Lung (tissue), 12 donors: Measurements from ENCODE around the gene PARD3B. TPM values are rescaled to one million over a fixed set of nuclear protein-coding genes. Genes with fewer than 3 reads are reported as not detected.

Experiments
- ATAC-seq: fragments of 200-7000 bp; cut with Tn5 transposase; one replicate; pipeline ENCODE4 v1.9.1; 2020; ENCODE audit warnings: moderate number of reproducible peaks; ENCODE audit not compliant: insufficient read depth, low FRiP score
- DNase-seq, 3 donors: peaks; one replicate each; pipeline ENCODE4 v3.0.0-alpha.2; 2013 to 2017
- H3K27ac ChIP-seq, 2 donors: one replicate each; pipeline ENCODE4 v1.5.1; 2013; ENCODE audit warnings: mild to moderate bottlenecking in 2 of 2, moderate library complexity in 2 of 2, control low read depth in 1 of 2, inconsistent platforms in 1 of 2, low read depth in 1 of 2, low read length in 1 of 2
- H3K27me3 ChIP-seq, 3 donors: one replicate each; pipeline ENCODE4 v1.5.1; 2013; ENCODE audit warnings: low read length in 2 of 3; ENCODE audit not compliant: control insufficient read depth in 3 of 3, insufficient read depth in 3 of 3
- H3K36me3 ChIP-seq, 4 donors: one replicate each; pipeline ENCODE4 v1.5.1; 2013; ENCODE audit warnings: low read length in 4 of 4, mild to moderate bottlenecking in 1 of 4, moderate library complexity in 1 of 4; ENCODE audit not compliant: control insufficient read depth in 4 of 4, insufficient read depth in 4 of 4
- H3K4me1 ChIP-seq, 5 donors: one replicate each; pipeline ENCODE4 v1.5.1; 2013; ENCODE audit warnings: low read length in 5 of 5, mild to moderate bottlenecking in 2 of 5, moderate library complexity in 1 of 5; ENCODE audit not compliant: control insufficient read depth in 5 of 5, insufficient read depth in 5 of 5
- H3K4me3 ChIP-seq: one replicate; pipeline ENCODE4 v1.5.1; 2013; ENCODE audit warnings: mild to moderate bottlenecking, control low read depth, moderate library complexity
- H3K9ac ChIP-seq, 2 donors: one replicate each; pipeline ENCODE4 v1.5.1; 2013; ENCODE audit warnings: low read length in 2 of 2, control low read depth in 1 of 2; ENCODE audit not compliant: insufficient read depth in 1 of 2
- H3K9me3 ChIP-seq, 4 donors: one replicate each; pipeline ENCODE4 v1.5.1; 2013; ENCODE audit warnings: low read length in 3 of 4, mild to moderate bottlenecking in 1 of 4, moderate library complexity in 1 of 4; ENCODE audit not compliant: control insufficient read depth in 4 of 4, insufficient read depth in 3 of 4
- WGBS, 2 donors: extraction: QIAGEN DNeasy Blood & Tissue Kit; methylation state at CpG; one replicate each; pipeline ENCODE4 v1.1.7; 2013; 5-methylcytosine and 5-hydroxymethylcytosine counted together
- polyA plus RNA-seq, 2 donors: library from polyadenylated mRNA; stranded (reverse); fragments of 200-250 nt; gene quantifications; one replicate each; pipeline ENCODE4 v1.2.1, GENCODE V29; 2013
- total RNA-seq, 2 donors: library from RNA; depleted of rRNA in 1 of 2; stranded (reverse); fragments of >200 nt in 1 of 2; gene quantifications; one replicate each; pipeline ENCODE4 v1.2.1, GENCODE V29; 2014 to 2021
- TF ChIP-seq, protein P1 (sequence below): IDR thresholded peaks from 2 replicates; pipeline ENCODE4 v1.5.1; 2012; ENCODE audit warnings: mild to moderate bottlenecking; ENCODE audit errors: control extremely low read depth, extremely low read depth
- donor health status: control.
- donor health status: control.
- donor health status: Bipolar disorder and iron deficiency.
- donor health status: healthy.
- donor health status: DM: yes; HTN: yes; CAD: no.

Gene PARD3B
- total and polyA plus RNA-seq, 4 donors: 2.4 to 38.7 (median 17.1) TPM

GRCh38 chr2:204944927-204945326, 399.7 kb downstream of the PARD3B start:
- no peak for ATAC-seq
- Histone ChIP-seq H3K27ac (no peak overlapping the region), H3K4me3 (no peak overlapping the region), H3K9me3 (peaks cover 0 to 8% (median 3%) of the 10 kb centered on the region in 4 donors), H3K36me3 (peaks cover 0 to 3% (median 0%) of the 10 kb centered on the region in 4 donors), H3K27me3 (no peaks in the 10 kb centered on the region), H3K4me1 (no peaks in the 10 kb centered on the region), H3K9ac (no peak overlapping the region)
- TF ChIP-seq, protein P1, sequence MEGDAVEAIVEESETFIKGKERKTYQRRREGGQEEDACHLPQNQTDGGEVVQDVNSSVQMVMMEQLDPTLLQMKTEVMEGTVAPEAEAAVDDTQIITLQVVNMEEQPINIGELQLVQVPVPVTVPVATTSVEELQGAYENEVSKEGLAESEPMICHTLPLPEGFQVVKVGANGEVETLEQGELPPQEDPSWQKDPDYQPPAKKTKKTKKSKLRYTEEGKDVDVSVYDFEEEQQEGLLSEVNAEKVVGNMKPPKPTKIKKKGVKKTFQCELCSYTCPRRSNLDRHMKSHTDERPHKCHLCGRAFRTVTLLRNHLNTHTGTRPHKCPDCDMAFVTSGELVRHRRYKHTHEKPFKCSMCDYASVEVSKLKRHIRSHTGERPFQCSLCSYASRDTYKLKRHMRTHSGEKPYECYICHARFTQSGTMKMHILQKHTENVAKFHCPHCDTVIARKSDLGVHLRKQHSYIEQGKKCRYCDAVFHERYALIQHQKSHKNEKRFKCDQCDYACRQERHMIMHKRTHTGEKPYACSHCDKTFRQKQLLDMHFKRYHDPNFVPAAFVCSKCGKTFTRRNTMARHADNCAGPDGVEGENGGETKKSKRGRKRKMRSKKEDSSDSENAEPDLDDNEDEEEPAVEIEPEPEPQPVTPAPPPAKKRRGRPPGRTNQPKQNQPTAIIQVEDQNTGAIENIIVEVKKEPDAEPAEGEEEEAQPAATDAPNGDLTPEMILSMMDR: no peak
- no peak for DNase-seq
- 93 to 95% methylated on average over 3 of the region's 3 CpGs for WGBS, 2 donors

DNA sequence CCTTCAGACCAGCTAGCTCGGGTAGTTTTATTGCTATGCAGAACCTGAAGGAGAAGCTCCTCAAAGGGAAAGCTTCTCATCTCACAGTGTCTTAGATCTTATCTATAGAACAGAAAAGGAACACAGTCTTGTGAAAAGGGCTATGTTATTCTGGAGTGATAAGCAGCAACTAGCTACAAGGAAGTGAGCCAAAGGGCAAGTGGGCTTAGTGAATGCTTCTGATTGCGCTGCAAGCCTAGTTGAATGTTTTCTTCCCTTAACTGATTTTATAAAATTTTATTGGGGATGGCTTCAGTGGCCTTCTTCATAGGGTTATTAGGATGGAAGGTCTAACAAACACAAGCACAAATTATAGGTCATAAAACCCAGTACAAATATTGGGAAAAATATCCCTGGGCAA, 400.1 kb downstream of the PARD3B start:
- no peak overlapping the region for H3K27ac ChIP-seq
- DNase-seq (no peak), ATAC-seq (no peak)
- peaks cover 0 to 3% (median 0%) of the 10 kb centered on the region in 4 donors for H3K36me3 ChIP-seq
- no peak overlapping the region for H3K4me3 ChIP-seq
- WGBS, 2 donors: 94 to 97% methylated on average over 2 of the region's 2 CpGs
- H3K9me3 ChIP-seq: peaks cover 0 to 8% (median 3%) of the 10 kb centered on the region in 4 donors
- H3K27me3 ChIP-seq: no peaks in the 10 kb centered on the region
- no peak overlapping the region for H3K9ac ChIP-seq
- TF ChIP-seq, protein P1: no peak
- H3K4me1 ChIP-seq: no peaks in the 10 kb centered on the region

- H3K27ac ChIP-seq: no peak overlapping the region
- WGBS, 2 donors: 96 to 97% methylated on average over 2 of the region's 2 CpGs
- no peaks in the 10 kb centered on the region for H3K4me1 ChIP-seq
- H3K27me3 ChIP-seq: no peaks in the 10 kb centered on the region
- no peak overlapping the region for H3K4me3 ChIP-seq
- no peak for DNase-seq
- H3K36me3 ChIP-seq: peaks cover 0 to 3% (median 0%) of the 10 kb centered on the region in 4 donors
- ATAC-seq: peak; percentile 31
- no peak overlapping the region for H3K9ac ChIP-seq
- TF ChIP-seq, protein P1: no peak
- peaks cover 0 to 8% (median 3%) of the 10 kb centered on the region in 4 donors for H3K9me3 ChIP-seq
Measured at GRCh38 chr2:204946892-204947291, 401.6 kb downstream of the PARD3B start.

GRCh38 chr2:204947405-204947804, 402.1 kb downstream of the PARD3B start:
- no peaks in the 10 kb centered on the region for H3K27me3 ChIP-seq
- no peak for ATAC-seq
- 38 to 69% methylated on average over 1 of the region's 1 CpG for WGBS, 2 donors
- peaks cover 0 to 8% (median 3%) of the 10 kb centered on the region in 4 donors for H3K9me3 ChIP-seq
- H3K4me1 ChIP-seq: no peaks in the 10 kb centered on the region
- peaks cover 0 to 3% (median 0%) of the 10 kb centered on the region in 4 donors for H3K36me3 ChIP-seq
- no peak overlapping the region for H3K9ac ChIP-seq
- TF ChIP-seq, protein P1: no peak
- DNase-seq: no peak
- H3K4me3 ChIP-seq: no peak overlapping the region
- no peak overlapping the region for H3K27ac ChIP-seq
